Gastroesophageal sphincter (tissue), 4 donors: ENCODE measurements around the gene ATF7IP2. TPM values are rescaled to one million over a fixed set of nuclear protein-coding genes. Genes with fewer than 3 reads are reported as not detected.
A peak's percentile ranks its signal among the peaks of the same experiment; 100 is the strongest.

ENCODE experiments used
- ATAC-seq: fragments of 150-250 bp; one replicate; pipeline ENCODE4 v1.9.1; 2016; ENCODE audit warnings: mild to moderate bottlenecking, moderate library complexity
- H3K27ac ChIP-seq, 4 donors: fragments of 200-600 bp; sonication (generic) in 3 of 4; 1 replicate in 3 of 4; 2 replicates in 1 of 4; pipeline ENCODE4 v1.5.1; 2016 to 2019
- H3K27me3 ChIP-seq: fragments of 200-600 bp; sonication (generic); one replicate; pipeline ENCODE4 v1.5.1; 2019
- H3K36me3 ChIP-seq, 2 donors: fragments of 200-600 bp; sonication (generic); one replicate each; pipeline ENCODE4 v1.5.1; 2019; ENCODE audit warnings: control low read depth in 1 of 2
- H3K4me1 ChIP-seq, 3 donors: fragments of 200-600 bp; sonication (generic); 1 replicate in 2 of 3; 2 replicates in 1 of 3; pipeline ENCODE4 v1.5.1; 2016 to 2019; ENCODE audit warnings: control low read depth in 2 of 3
- H3K4me3 ChIP-seq, 2 donors: fragments of 200-600 bp; sonication (generic); one replicate each; pipeline ENCODE4 v1.5.1; 2019; ENCODE audit warnings: mild to moderate bottlenecking in 1 of 2, moderate library complexity in 1 of 2
- H3K9me3 ChIP-seq, 3 donors: fragments of 200-600 bp; sonication (generic); one replicate each; pipeline ENCODE4 v1.5.1; 2017 to 2019; ENCODE audit warnings: control low read depth in 2 of 3
- EP300 ChIP-seq: sonication (generic); formaldehyde crosslinking; IDR thresholded peaks from one replicate; pipeline ENCODE4 v1.6.1; 2017; ENCODE audit warnings: antibody characterized with exemption, mild to moderate bottlenecking
- POLR2A ChIP-seq, 2 donors: fragments of 450-650 bp; IDR thresholded peaks; one replicate each; pipeline ENCODE4 v1.6.1; 2017; ENCODE audit warnings: antibody characterized with exemption in 2 of 2, mild to moderate bottlenecking in 2 of 2, moderate library complexity in 1 of 2
- POLR2AphosphoS5 ChIP-seq: sonication (generic); formaldehyde crosslinking; IDR thresholded peaks from one replicate; pipeline ENCODE4 v1.6.1; 2017; ENCODE audit warnings: antibody characterized with exemption
- WGBS, 2 donors: methylation state at CpG; one replicate each; pipeline ENCODE4 v1.1.5; 2018; ENCODE audit warnings: low coverage in 1 of 2; 5-methylcytosine and 5-hydroxymethylcytosine counted together
- total RNA-seq, 4 donors: library from RNA; depleted of rRNA; stranded (reverse); fragments of >200 nt; gene quantifications; one replicate each; pipeline ENCODE4 v1.1.0, GENCODE V29; 2016
- TF ChIP-seq, protein P1 (sequence below), 4 experiments: fragments of 200-600 bp in 2 of 4; fragments of 450-650 bp in 2 of 4; sonication (generic) in 1 of 4; IDR thresholded peaks; one replicate each; pipeline ENCODE4 v1.5.1; 2017 to 2019; ENCODE audit warnings: antibody characterized with exemption in 4 of 4, mild to moderate bottlenecking in 2 of 4, moderate library complexity in 2 of 4

ATF7IP2 gene
- total RNA-seq, 4 donors from 2014 or later = 4.6 to 11.2 (median 7.2) TPM

DNA sequence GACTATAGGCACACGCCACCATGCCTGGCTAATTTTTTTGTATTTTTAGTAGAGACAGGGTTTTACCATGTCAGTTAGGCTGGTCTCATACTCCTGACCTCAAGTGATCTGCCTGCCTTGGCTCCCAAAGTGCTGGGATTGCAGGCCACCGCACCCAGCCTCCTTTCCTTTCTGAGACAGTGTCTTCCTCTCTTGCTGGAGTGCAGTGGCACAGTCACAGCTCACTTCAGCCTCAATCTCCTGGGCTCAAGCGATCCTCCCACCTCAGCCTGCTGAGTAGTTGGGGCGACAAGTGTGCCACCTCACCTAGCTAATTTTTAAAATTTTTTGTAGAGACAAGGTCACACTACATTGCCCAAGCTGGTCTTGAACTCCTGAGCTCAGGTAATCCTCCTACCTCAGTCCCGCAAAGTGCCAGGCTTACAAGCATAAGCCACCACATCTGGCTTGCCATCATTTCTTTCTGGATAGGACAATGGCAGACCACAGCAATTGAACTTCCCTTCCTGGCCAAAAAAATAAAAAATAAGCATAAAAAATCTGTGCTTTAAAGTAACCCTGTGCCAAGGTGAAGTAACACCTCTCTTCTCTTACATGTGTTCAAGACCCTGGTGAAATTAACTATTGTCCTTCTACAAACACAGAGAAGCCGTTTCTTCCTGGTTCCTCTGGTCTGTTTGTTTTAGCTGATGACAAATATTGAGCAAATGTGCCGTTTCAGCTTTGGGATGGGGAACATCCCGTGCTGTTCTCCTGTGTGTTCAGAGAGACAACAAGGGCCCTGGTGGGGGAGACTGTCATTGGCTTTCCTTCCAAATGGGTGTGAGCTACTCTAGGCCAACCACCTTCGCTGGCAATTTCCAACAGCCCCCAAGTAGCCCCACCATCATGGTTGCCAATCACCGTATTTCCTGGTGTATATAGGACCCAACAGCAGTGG, 134.3 kb downstream of the ATF7IP2 start:
- WGBS, 2 donors = 78 to 80% methylated on average over 8 to 10 of the region's 10 CpGs
- H3K36me3 ChIP-seq = peaks cover 0 to 24% of the 10 kb centered on the region in 2 donors
- no peaks in the 10 kb centered on the region for H3K9me3 ChIP-seq
- H3K27me3 ChIP-seq = no peaks in the 10 kb centered on the region
- ATAC-seq = no peak
- no peak overlapping the region for H3K27ac ChIP-seq
- no peak overlapping the region for H3K4me3 ChIP-seq
- H3K4me1 ChIP-seq = peaks cover 0 to 6% (median 0%) of the 10 kb centered on the region in 3 donors
- TF ChIP-seq, protein P1, sequence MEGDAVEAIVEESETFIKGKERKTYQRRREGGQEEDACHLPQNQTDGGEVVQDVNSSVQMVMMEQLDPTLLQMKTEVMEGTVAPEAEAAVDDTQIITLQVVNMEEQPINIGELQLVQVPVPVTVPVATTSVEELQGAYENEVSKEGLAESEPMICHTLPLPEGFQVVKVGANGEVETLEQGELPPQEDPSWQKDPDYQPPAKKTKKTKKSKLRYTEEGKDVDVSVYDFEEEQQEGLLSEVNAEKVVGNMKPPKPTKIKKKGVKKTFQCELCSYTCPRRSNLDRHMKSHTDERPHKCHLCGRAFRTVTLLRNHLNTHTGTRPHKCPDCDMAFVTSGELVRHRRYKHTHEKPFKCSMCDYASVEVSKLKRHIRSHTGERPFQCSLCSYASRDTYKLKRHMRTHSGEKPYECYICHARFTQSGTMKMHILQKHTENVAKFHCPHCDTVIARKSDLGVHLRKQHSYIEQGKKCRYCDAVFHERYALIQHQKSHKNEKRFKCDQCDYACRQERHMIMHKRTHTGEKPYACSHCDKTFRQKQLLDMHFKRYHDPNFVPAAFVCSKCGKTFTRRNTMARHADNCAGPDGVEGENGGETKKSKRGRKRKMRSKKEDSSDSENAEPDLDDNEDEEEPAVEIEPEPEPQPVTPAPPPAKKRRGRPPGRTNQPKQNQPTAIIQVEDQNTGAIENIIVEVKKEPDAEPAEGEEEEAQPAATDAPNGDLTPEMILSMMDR (IDR thresholded peaks at IDR 0.05) = no peak
- TF ChIP-seq POLR2A (IDR thresholded peaks at IDR 0.05) = no peak
- TF ChIP-seq EP300 = no peak

DNA sequence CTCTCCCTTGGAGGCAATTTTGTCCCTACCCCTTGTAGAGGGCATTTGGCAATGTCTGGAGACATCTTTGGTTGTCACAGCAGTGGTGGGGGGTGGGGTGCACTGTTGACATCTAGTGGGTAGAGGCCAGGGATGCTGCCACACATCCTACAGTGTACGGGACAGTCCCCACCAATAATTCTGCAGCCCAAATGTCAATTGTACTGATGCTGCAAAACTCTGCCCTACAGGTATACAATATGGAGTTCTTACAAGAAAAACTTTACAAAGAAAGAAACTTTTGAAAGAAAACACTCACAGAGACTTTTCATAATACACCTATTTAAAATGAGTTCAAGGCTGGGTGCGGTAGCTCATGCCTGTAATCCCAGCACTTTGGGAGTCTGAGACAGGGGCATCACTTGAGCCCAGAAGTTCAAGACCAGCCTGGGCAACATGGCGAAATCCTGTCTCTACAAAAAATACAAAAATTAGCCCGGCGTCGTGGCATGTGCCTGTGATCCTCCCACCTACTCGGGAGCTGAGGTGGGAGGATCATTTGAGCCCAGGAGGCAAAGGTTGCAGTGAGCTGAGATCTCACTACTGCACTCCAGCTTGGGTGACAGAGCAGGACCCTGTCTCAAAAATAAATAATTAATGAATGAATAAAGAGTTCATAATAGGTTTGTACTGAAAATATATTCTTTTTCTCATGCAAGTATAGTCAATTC, 135.2 kb downstream of the ATF7IP2 start:
- Histone ChIP-seq H3K27ac (no peak overlapping the region), H3K36me3 (peaks cover 0 to 32% of the 10 kb centered on the region in 2 donors), H3K4me1 (peaks cover 0 to 3% (median 0%) of the 10 kb centered on the region in 3 donors), H3K9me3 (no peaks in the 10 kb centered on the region), H3K27me3 (no peaks in the 10 kb centered on the region), H3K4me3 (no peak overlapping the region)
- TF ChIP-seq EP300 = no peak
- TF ChIP-seq POLR2AphosphoS5 = no peak
- TF ChIP-seq, protein P1 (IDR thresholded peaks at IDR 0.05) = no peak
- WGBS, 2 donors = 63 to 72% methylated on average over 6 to 7 of the region's 7 CpGs
- no peak for ATAC-seq

DNA sequence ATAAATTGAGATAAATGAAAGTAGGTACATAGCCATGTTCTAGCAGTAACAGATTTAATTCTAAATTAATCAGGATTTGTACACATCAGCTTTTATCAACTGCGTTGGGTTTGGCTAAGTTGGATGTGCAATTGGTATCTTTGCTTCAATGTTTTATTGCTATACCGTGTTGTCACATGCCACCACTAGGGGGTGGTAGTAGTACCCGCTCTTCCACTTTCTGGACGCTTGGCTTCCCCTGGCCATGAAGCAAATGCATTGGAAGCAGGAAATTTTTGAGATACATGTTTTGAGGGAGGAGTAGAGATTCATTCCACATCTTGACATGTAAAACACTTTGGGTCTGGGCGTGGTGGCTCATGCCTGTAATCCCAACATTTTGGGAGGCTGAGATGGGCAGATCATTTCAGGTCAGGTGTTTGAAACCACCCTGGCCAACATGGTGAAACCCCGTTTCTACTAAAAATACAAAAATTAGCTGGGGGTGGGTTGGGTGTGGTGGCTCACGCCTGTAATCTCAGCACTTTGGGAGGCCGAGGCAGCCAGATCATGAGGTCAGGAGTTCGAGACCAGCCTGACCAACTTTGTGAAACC, 135.9 kb downstream of the ATF7IP2 start:
- 6 to 15% methylated on average over 4 to 7 of the region's 9 CpGs for WGBS, 2 donors
- Histone ChIP-seq H3K4me3 (no peak overlapping the region), H3K27ac (no peak overlapping the region), H3K9me3 (no peaks in the 10 kb centered on the region), H3K27me3 (no peaks in the 10 kb centered on the region), H3K4me1 (peaks cover 0 to 3% (median 0%) of the 10 kb centered on the region in 3 donors), H3K36me3 (peaks cover 0 to 40% of the 10 kb centered on the region in 2 donors)
- TF ChIP-seq, protein P1 (IDR thresholded peaks at IDR 0.05) = peak; percentile 73 to 93 (median 86)
- TF ChIP-seq POLR2AphosphoS5 (peak; percentile 10), EP300 (no peak), POLR2A (IDR thresholded peaks at IDR 0.05) (no peak)
- peak; percentile 76 for ATAC-seq

DNA sequence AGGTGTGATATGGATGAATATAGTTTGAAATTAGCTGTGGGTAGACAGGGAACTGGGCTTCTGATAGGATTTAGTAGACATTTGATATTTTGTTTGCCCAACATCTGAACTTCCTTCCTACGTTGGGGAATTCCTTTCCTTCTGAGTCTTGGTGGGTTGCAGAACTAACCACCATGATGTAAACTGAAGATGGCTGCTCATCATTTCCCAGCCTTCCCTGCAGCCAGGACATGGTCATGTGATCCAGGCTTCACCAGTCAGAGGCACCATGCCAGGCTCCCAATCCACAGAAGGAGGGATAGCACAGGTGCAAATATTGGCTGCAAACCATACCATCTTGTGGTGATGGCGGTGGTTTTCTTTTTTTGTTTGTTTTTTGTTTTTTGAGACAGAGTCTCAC, 137.1 kb downstream of the ATF7IP2 start:
- no peak overlapping the region for H3K27ac ChIP-seq
- no peaks in the 10 kb centered on the region for H3K9me3 ChIP-seq
- peaks cover 0 to 52% of the 10 kb centered on the region in 2 donors for H3K36me3 ChIP-seq
- no peaks in the 10 kb centered on the region for H3K27me3 ChIP-seq
- H3K4me1 ChIP-seq = peaks cover 0 to 3% (median 0%) of the 10 kb centered on the region in 3 donors
- ATAC-seq = no peak
- whole genome bisulfite sequencing, 2 donors = 89 to 94% methylated on average over 2 of the region's 2 CpGs
- TF ChIP-seq POLR2A (IDR thresholded peaks at IDR 0.05) = no peak
- TF ChIP-seq EP300 = no peak
- TF ChIP-seq, protein P1 (IDR thresholded peaks at IDR 0.05) = no peak
- H3K4me3 ChIP-seq = no peak overlapping the region
